ENCODE results near the gene IPCEF1. TPM values are rescaled to one million over a fixed set of nuclear protein-coding genes. Genes with fewer than 3 reads are reported as not detected.

Gene IPCEF1
- total RNA-seq, 1 experiment from 2014 or later = 0.57 TPM

DNA sequence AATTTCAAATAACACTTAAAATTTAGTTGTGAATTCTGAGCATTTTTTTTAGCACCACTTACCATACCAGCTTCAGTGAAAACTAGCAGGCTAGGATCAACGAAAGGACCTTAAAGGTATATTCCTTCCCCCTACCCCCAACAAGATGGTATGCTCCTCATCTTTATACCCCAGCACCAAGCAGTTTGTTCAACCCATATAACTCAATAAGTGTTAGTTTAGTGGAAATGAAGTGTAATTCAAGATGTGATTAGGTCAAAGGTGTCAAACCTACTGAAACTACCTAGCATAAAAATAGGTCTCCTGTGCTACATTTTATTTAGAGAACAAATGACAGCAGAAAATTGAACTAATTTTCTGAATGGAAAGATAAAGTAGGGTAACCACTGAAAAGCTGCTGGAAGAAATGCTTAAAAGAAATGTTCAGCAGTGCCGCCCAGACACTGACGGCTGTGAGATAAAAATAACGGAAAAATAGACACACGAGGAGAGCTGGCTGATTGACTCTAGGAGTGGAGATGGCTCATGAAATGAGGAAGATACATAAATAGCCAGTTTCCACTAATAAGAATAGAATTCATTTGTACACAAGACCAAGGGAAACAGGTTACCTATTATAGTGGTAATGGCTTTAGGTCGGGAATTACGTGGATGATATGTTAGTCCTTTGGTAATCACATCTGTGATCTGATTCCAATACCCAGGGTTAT lies 94.8 kb downstream of the IPCEF1 start:
- ChIA-PET CTCF (no interaction called here), POLR2A (ENCODE audit: unreplicated experiment) (no interaction called here)
- H3K4me3 ChIP-seq = no peak overlapping the region
- TF ChIP-seq, protein P1, sequence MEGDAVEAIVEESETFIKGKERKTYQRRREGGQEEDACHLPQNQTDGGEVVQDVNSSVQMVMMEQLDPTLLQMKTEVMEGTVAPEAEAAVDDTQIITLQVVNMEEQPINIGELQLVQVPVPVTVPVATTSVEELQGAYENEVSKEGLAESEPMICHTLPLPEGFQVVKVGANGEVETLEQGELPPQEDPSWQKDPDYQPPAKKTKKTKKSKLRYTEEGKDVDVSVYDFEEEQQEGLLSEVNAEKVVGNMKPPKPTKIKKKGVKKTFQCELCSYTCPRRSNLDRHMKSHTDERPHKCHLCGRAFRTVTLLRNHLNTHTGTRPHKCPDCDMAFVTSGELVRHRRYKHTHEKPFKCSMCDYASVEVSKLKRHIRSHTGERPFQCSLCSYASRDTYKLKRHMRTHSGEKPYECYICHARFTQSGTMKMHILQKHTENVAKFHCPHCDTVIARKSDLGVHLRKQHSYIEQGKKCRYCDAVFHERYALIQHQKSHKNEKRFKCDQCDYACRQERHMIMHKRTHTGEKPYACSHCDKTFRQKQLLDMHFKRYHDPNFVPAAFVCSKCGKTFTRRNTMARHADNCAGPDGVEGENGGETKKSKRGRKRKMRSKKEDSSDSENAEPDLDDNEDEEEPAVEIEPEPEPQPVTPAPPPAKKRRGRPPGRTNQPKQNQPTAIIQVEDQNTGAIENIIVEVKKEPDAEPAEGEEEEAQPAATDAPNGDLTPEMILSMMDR (conservative IDR thresholded peaks at IDR 0.05) = no peak
- TF ChIP-seq EZH2 (IDR thresholded peaks at IDR 0.05; ENCODE audit: low read depth) = no peak
- intact Hi-C loops (cut with micrococcal nuclease; ENCODE audit: unreplicated experiment) = no loop called here
- H3K27ac ChIP-seq = no peak overlapping the region
- no peaks in the 10 kb centered on the region for H3K27me3 ChIP-seq (ENCODE audit: insufficient read depth, low read depth)
- H4K20me1 ChIP-seq (ENCODE audit: insufficient read depth) = no peaks in the 10 kb centered on the region
- no peak overlapping the region for H2AFZ ChIP-seq
- no peaks in the 10 kb centered on the region for H3K4me1 ChIP-seq (replicated peaks; ENCODE audit: insufficient read depth)
- H3K36me3 ChIP-seq (ENCODE audit: low read depth) = no peaks in the 10 kb centered on the region
- no peak overlapping the region for H3K4me2 ChIP-seq
- no peaks in the 10 kb centered on the region for H3K9me3 ChIP-seq (ENCODE audit: insufficient read depth, low read depth)
- no peak for DNase-seq
- no peaks in the 10 kb centered on the region for H3K9me2 ChIP-seq (ENCODE audit: insufficient read depth)
- no peaks in the 10 kb centered on the region for H3F3A ChIP-seq (ENCODE audit: insufficient read depth, low read depth)
- H3K79me2 ChIP-seq (ENCODE audit: low read depth) = no peaks in the 10 kb centered on the region
- no TSS peak for BruUV-seq (replicated peaks)

DNA sequence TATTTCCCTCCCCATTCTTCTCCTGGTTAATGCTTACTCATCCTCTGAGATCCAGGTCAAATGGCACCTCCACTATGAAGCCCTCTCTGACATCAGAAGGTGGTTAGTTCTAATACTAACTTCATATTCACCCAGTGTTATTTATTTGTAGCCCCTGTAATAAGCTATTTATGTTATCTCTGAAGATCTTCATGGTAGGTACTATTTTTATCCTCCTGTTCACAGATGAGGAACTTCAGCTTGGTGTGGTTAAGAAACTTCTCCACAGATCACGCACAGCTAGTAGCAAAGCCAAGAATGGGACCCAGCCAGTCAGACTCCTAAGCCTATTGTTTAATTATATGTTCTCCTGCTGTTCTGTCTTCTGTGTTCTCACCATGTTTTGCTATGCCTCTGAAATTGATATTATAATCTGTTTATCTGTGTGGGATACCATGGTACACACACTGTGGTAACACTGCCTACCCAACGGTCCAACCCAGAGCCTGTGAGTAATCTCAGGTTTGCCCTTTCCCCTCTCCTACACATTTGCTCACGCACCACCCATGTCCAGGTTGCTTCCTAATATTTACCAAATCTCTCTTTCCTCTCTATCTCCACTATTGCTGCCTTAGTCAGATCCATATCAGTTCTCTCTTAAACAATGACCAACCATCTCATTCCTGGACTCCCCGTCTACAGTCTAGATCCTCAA lies 98.4 kb downstream of the IPCEF1 start:
- TF ChIP-seq, protein P1 (conservative IDR thresholded peaks at IDR 0.05) = no peak
- TF ChIP-seq EZH2 (IDR thresholded peaks at IDR 0.05; ENCODE audit: low read depth) = no peak
- Histone ChIP-seq H3K9me2 (ENCODE audit: insufficient read depth) (no peaks in the 10 kb centered on the region; the same call in 1 of the 2 replicates), H3K9me3 (ENCODE audit: insufficient read depth, low read depth) (no peaks in the 10 kb centered on the region), H4K20me1 (ENCODE audit: insufficient read depth) (no peaks in the 10 kb centered on the region), H3K27ac (no peak overlapping the region), H3K36me3 (ENCODE audit: low read depth) (no peaks in the 10 kb centered on the region), H3K4me2 (no peak overlapping the region), H2AFZ (no peak overlapping the region), H3F3A (ENCODE audit: insufficient read depth, low read depth) (no peaks in the 10 kb centered on the region), H3K4me1 (replicated peaks; ENCODE audit: insufficient read depth) (no peaks in the 10 kb centered on the region), H3K79me2 (ENCODE audit: low read depth) (no peaks in the 10 kb centered on the region), H3K4me3 (no peak overlapping the region), H3K27me3 (ENCODE audit: insufficient read depth, low read depth) (no peaks in the 10 kb centered on the region)
- no TSS peak for BruUV-seq (replicated peaks)
- CTCF ChIA-PET = no interaction called here
- DNase-seq = no peak
- intact Hi-C loops (cut with micrococcal nuclease; ENCODE audit: unreplicated experiment) = no loop called here
- POLR2A ChIA-PET (ENCODE audit: unreplicated experiment) = no interaction called here

DNA sequence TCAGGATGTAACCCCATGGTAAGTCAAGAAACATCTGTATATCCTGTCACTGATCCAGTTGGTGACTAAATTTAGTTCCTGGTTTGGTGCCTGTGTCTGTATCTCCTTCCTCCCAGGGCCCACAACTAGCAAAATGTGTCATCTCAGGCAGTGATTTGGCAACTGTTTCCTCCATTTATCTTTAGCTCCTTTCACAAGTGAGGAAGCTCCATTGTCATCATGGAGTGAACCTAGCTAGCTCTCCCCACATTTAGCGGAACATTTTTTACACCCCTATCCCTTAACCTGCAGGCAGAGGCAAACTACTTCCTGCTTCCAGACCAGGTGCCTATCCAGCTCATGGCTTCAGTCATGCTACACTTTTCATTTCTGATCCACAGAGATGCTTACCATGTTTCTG lies 99.5 kb downstream of the IPCEF1 start:
- CTCF ChIA-PET = no interaction called here
- no peak for TF ChIP-seq EZH2 (IDR thresholded peaks at IDR 0.05; ENCODE audit: low read depth)
- TF ChIP-seq, protein P1 (conservative IDR thresholded peaks at IDR 0.05) = no peak
- H4K20me1 ChIP-seq (ENCODE audit: insufficient read depth) = no peaks in the 10 kb centered on the region

More for the DNA sequence above, 99.5 kb downstream of the IPCEF1 start:
- intact Hi-C loops (cut with micrococcal nuclease; ENCODE audit: unreplicated experiment) = no loop called here
- H3K9me3 ChIP-seq (ENCODE audit: insufficient read depth, low read depth) = no peaks in the 10 kb centered on the region
- H3K79me2 ChIP-seq (ENCODE audit: low read depth) = no peaks in the 10 kb centered on the region
- no peak overlapping the region for H2AFZ ChIP-seq
- H3K4me1 ChIP-seq (replicated peaks; ENCODE audit: insufficient read depth) = no peaks in the 10 kb centered on the region
- H3K36me3 ChIP-seq (ENCODE audit: low read depth) = no peaks in the 10 kb centered on the region
- H3F3A ChIP-seq (ENCODE audit: insufficient read depth, low read depth) = no peaks in the 10 kb centered on the region
- no peaks in the 10 kb centered on the region; the same call in 1 of the 2 replicates for H3K9me2 ChIP-seq (ENCODE audit: insufficient read depth)
- no TSS peak for BruUV-seq (replicated peaks)
- H3K27me3 ChIP-seq (ENCODE audit: insufficient read depth, low read depth) = no peaks in the 10 kb centered on the region
- H3K4me2 ChIP-seq = no peak overlapping the region
- no peak for DNase-seq
- no peak overlapping the region for H3K27ac ChIP-seq
- H3K4me3 ChIP-seq = no peak overlapping the region
- POLR2A ChIA-PET (ENCODE audit: unreplicated experiment) = no interaction called here
